ENCODE results near the gene SORCS2. TPM values are rescaled to one million over a fixed set of nuclear protein-coding genes. Genes with fewer than 3 reads are reported as not detected.

SORCS2 gene
- total RNA-seq, 3 donors from 2014 or later: 0.66 to 1.3 (median 0.80) TPM

GRCh38 chr4:7673121-7673520 lies 480.8 kb downstream of the SORCS2 start:
- intact Hi-C loops (cut with DNase I; ENCODE audit: low total_unique reads): no loop called here
- H3K4me1 ChIP-seq: no peaks in the 10 kb centered on the region
- no peaks in the 10 kb centered on the region for H3K36me3 ChIP-seq
- peaks cover 0 to 11% of the 10 kb centered on the region in 2 donors for H3K9me3 ChIP-seq
- no peaks in the 10 kb centered on the region for H3K27me3 ChIP-seq
- H3K27ac ChIP-seq: no peak overlapping the region
- H3K4me3 ChIP-seq: no peak overlapping the region
- no peak for TF ChIP-seq POLR2A (IDR thresholded peaks at IDR 0.05)
- TF ChIP-seq POLR2AphosphoS5 (IDR thresholded peaks at IDR 0.05): no peak
- TF ChIP-seq CTCF (IDR thresholded peaks at IDR 0.05): no peak
- no peak for DNase-seq (ENCODE audit: low spot score in 2 of 2)

- no peaks in the 10 kb centered on the region for H3K27me3 ChIP-seq
- no peak overlapping the region for H3K4me3 ChIP-seq
- H3K36me3 ChIP-seq: no peaks in the 10 kb centered on the region
- intact Hi-C loops (cut with DNase I; ENCODE audit: low total_unique reads): loop anchor here (5.0 kb wide), 1 partner anchor 1242 kb away; no protein-coding TSS in a partner anchor
- TF ChIP-seq POLR2AphosphoS5 (IDR thresholded peaks at IDR 0.05) (no peak), CTCF (IDR thresholded peaks at IDR 0.05) (no peak), POLR2A (IDR thresholded peaks at IDR 0.05) (no peak)
- no peaks in the 10 kb centered on the region for H3K4me1 ChIP-seq
- DNase-seq (ENCODE audit: low spot score in 2 of 2): no peak
- peaks cover 0 to 11% of the 10 kb centered on the region in 2 donors for H3K9me3 ChIP-seq
- no peak overlapping the region for H3K27ac ChIP-seq
Observed at GRCh38 chr4:7674706-7675105, 482.4 kb downstream of the SORCS2 start.

GRCh38 chr4:7675136-7675535 lies 482.8 kb downstream of the SORCS2 start:
- no peak for TF ChIP-seq CTCF (IDR thresholded peaks at IDR 0.05)
- no peak for TF ChIP-seq POLR2A (IDR thresholded peaks at IDR 0.05)
- TF ChIP-seq POLR2AphosphoS5 (IDR thresholded peaks at IDR 0.05): no peak
- Histone ChIP-seq H3K36me3 (no peaks in the 10 kb centered on the region), H3K4me3 (no peak overlapping the region), H3K9me3 (peaks cover 0 to 11% of the 10 kb centered on the region in 2 donors), H3K27ac (no peak overlapping the region), H3K27me3 (no peaks in the 10 kb centered on the region), H3K4me1 (no peaks in the 10 kb centered on the region)
- no peak for DNase-seq (ENCODE audit: low spot score in 2 of 2)
- intact Hi-C loops (cut with DNase I; ENCODE audit: low total_unique reads): loop anchor here (5.0 kb wide), 1 partner anchor 1243 kb away; no protein-coding TSS in a partner anchor

- Histone ChIP-seq H3K36me3 (no peaks in the 10 kb centered on the region), H3K27me3 (no peaks in the 10 kb centered on the region), H3K4me3 (no peak overlapping the region), H3K4me1 (no peaks in the 10 kb centered on the region), H3K9me3 (peaks cover 0 to 9% of the 10 kb centered on the region in 2 donors), H3K27ac (no peak overlapping the region)
- intact Hi-C loops (cut with DNase I; ENCODE audit: low total_unique reads): loop anchor here (5.0 kb wide), 1 partner anchor 1243 kb away; no protein-coding TSS in a partner anchor
- no peak for DNase-seq (ENCODE audit: low spot score in 2 of 2)
- no peak for TF ChIP-seq CTCF (IDR thresholded peaks at IDR 0.05)
- TF ChIP-seq POLR2A (IDR thresholded peaks at IDR 0.05): no peak
- no peak for TF ChIP-seq POLR2AphosphoS5 (IDR thresholded peaks at IDR 0.05)
Observed at GRCh38 chr4:7675612-7676320, 483.4 kb downstream of the SORCS2 start.

- H3K9me3 ChIP-seq: peaks cover 0 to 2% of the 10 kb centered on the region in 2 donors
- no peak overlapping the region for H3K27ac ChIP-seq
- no peaks in the 10 kb centered on the region for H3K27me3 ChIP-seq
- no peak for DNase-seq (ENCODE audit: low spot score in 2 of 2)
- intact Hi-C loops (cut with DNase I; ENCODE audit: low total_unique reads): loop anchor here (5.0 kb wide), 1 partner anchor 1244 kb away; no protein-coding TSS in a partner anchor
- no peak overlapping the region for H3K4me3 ChIP-seq
- TF ChIP-seq POLR2A (IDR thresholded peaks at IDR 0.05) (no peak), POLR2AphosphoS5 (IDR thresholded peaks at IDR 0.05) (no peak), CTCF (IDR thresholded peaks at IDR 0.05) (no peak)
- H3K36me3 ChIP-seq: no peaks in the 10 kb centered on the region
- H3K4me1 ChIP-seq: no peaks in the 10 kb centered on the region
Observed at GRCh38 chr4:7676398-7676922, 484.1 kb downstream of the SORCS2 start.

All from breast epithelium (tissue), 4 donors.